ENCODE measurements around the gene JAKMIP1.
"Not testable (repeated sequence)": the region's sequence is repeated elsewhere in the genome, so short reads cannot be mapped to it uniquely, and the experiment has no call there.

The JAKMIP1 gene

GRCh38 chr4:6143603-6144181 is 56.7 kb downstream of the JAKMIP1 start:
- DNase-seq (ENCODE audit: low read depth) = no peak

- DNase-seq (ENCODE audit: low read depth) = no peak
Observed at GRCh38 chr4:6142935-6143602, 57.3 kb downstream of the JAKMIP1 start.

GRCh38 chr4:6142511-6142910 is 57.8 kb downstream of the JAKMIP1 start:
- DNase-seq (ENCODE audit: low read depth) = no peak

GRCh38 chr4:6141554-6141953 is 58.8 kb downstream of the JAKMIP1 start:
- no peak for DNase-seq (ENCODE audit: low read depth)

DNA sequence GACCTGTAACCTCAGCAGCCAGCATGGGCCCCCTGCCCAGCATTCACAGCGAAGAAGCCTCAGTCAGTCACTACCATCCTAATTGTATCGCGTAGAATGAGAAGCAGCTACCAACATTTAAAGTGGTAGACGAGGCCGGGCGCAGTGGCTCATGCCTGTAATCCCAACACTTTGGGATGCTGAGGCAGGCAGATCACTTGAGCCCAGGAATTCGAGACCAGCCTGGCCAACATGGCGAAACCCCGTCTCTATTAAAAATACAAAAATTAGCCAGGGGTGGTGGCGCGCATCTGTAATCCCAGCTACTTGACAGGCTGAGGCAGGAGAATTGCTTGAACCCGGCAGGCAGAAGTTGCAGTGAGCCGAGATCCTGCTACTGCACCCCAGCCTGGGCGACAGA is 59.3 kb downstream of the JAKMIP1 start:
- DNase-seq (ENCODE audit: low read depth) = not testable (repeated sequence)

DNA sequence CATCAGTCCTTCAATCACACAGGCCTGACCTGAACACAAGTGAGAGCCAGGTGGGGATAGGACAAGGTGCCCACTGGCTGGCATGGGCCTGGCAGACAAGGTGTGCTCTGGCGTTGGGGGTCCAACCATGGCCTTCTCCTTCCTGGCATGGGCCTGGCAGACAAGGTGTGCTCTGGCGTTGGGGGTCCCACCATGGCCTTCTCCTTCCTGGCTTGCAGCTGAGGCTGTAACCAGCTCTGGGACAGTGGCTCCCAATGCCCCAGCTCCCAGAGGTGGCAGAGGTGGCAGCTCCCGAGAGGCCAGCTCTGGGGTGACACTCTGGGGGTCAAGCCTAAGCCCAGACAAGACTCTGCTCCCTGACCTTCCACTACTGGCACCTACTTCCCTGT is 62.6 kb downstream of the JAKMIP1 start:
- no peak for DNase-seq (ENCODE audit: low read depth)

DNA sequence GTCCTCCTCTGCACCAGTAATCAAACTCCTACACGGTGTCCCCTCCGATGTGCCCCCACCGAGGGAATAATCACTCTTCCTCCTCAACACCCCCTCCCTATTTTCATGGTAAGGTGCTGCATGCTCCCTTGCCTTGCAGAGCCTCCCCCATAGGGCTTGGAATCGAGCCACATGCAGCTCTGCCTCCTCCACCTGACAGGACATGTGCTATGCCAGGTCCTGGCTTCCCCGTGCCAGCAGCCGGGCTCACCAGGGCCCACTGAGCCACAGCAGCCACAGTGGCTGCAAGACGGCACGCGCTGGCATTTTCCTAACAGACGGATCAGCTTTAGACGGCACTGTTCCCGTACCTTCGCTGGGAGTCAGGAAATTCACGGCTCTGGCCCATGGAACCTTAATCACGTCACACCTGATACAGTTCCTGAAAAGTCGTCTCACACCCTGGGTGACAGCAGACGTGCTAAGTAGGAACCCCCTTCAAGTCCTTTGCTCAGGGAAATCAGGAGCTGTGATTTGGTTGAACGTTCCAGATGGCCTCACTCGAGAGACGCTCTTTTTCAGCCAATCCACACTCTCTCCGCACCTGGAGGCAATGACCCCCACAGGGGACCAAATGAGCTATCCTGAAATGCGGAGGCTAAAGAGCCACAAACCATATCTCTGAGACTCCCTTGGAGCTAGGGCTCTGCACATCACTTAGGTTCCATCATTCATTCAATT is 63.2 kb downstream of the JAKMIP1 start:
- DNase-seq (ENCODE audit: low read depth) = no peak

- DNase-seq (ENCODE audit: low read depth) = no peak
Observed at GRCh38 chr4:6134612-6135220, 65.6 kb downstream of the JAKMIP1 start.

GRCh38 chr4:6132716-6133115 is 67.6 kb downstream of the JAKMIP1 start:
- DNase-seq (ENCODE audit: low read depth) = no peak

- DNase-seq (ENCODE audit: low read depth) = no peak
Observed at GRCh38 chr4:6128221-6128850, 72.0 kb downstream of the JAKMIP1 start.

DNA sequence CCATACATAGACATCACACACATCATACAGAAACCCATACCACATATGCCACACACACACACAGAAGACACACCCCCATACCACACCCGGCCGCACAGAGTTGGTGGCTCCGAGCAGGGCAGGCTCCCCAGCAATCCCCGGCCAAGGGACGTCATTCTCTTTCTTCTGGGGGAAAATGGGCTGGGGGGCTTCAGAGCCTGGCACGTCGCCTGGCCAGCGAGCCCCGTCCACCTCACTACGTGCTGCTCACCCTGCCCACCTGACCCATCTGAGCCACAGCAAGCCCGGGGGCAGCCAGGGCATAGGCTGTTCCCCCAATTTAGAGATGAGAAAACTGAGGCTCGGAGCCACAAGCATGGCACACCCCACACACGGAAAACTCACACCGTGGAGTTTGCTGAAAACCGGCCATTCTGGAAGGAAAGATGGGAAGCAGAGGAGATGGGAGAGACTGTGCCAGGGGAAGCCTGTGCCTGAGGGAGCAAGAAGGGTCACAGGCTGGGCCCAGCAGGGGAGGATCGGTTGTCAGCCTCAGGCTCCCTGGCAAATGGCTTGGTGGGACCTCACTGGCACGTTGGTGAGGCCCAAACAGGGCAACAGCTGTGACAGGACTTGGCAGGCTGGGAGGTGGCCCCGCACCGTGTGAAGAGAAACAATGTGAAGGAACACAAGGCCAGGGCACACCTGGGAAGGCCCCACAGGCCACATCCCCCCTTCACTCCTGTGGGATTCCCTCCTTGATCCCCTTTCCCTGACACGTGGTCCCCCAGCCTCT is 73.2 kb downstream of the JAKMIP1 start:
- no peak for DNase-seq (ENCODE audit: low read depth)

GRCh38 chr4:6125103-6125651 is 75.2 kb downstream of the JAKMIP1 start:
- no peak for DNase-seq (ENCODE audit: low read depth)

GRCh38 chr4:6124386-6125102 is 75.8 kb downstream of the JAKMIP1 start:
- no peak for DNase-seq (ENCODE audit: low read depth)

DNA sequence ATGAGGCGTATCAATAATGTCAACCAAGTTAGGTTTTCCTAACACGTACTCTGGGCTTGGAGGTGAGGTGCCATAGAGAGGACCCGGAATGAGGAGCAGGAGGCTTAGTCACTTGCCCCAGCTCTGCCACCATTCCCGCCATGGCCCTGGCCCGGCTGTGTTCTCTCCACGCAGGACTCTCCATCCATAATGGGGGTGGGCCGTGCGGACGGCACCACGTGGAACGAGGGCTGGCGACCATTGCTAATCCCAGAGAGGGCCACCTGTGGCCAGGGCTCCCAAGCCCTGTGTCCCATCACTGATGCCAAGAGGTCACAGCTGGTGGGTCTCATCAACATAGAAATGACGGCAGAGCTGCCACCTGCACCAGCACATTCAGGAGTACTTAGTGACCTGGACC is 76.4 kb downstream of the JAKMIP1 start:
- DNase-seq (ENCODE audit: low read depth) = no peak

GRCh38 chr4:6123541-6123940 is 76.8 kb downstream of the JAKMIP1 start:
- DNase-seq (ENCODE audit: low read depth) = no peak

DNA sequence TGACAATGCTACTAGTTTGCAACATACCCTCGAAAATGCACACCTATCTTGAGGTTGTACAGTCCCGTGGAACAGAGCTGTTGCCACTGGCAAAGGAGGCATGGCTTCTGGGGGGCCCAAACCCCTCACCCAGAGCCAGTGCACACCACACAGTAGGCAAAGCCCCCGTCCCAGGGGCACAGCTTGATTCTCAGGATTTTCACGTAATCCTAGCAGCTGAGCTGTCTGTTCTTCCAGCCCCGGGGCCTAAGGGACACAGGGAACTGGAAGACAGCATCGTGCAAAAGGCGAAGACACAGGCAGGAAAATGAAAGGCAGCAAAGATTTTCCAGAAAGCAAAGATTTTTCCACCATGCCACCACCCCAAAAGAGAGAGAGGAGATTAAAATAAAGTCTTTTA is 77.2 kb downstream of the JAKMIP1 start:
- no peak for DNase-seq (ENCODE audit: low read depth)

DNA sequence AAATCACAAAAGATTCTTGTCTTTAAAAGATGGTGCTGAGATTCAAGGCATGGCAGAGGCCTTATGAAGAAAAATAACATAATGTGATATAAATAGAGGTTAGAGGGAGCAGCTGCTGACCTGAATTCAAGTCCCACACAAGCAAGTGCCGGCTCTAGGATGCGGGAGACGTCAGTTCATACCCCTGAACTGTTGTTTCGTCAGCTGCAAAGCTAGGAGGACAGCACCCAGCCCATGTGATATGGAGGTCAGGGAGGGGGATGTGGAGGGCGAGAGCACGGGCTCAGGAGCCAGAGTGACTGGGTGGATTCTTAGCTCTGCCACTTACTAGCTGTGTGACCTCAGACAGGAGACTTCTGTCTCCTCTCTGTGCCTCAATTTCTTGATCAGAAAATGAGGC is 77.9 kb downstream of the JAKMIP1 start:
- no peak for DNase-seq (ENCODE audit: low read depth)

- DNase-seq (ENCODE audit: low read depth) = no peak
Observed at GRCh38 chr4:6121941-6122340, 78.4 kb downstream of the JAKMIP1 start.

- DNase-seq (ENCODE audit: low read depth) = no peak
Observed at GRCh38 chr4:6121276-6121850, 79.0 kb downstream of the JAKMIP1 start.

- no peak for DNase-seq (ENCODE audit: low read depth)
Observed at GRCh38 chr4:6120361-6120760, 80.0 kb downstream of the JAKMIP1 start.

Measured in HS-5 (cell line).